NCI-H1092 (cell line): ENCODE data around the gene INTS7.
A peak's percentile ranks its signal among the peaks of the same experiment; 100 is the strongest.
"Not testable (repeated sequence)": the region's sequence is repeated elsewhere in the genome, so short reads cannot be mapped to it uniquely, and the experiment has no call there.

ENCODE experiments used
- DNase-seq: peaks from one replicate; lab custom pipeline; 2025; lab: John Stamatoyannopoulos, UW

INTS7 gene

GRCh38 chr1:211985556-211986264, 49.6 kb downstream of the INTS7 start:
- DNase-seq, result no peak

DNA sequence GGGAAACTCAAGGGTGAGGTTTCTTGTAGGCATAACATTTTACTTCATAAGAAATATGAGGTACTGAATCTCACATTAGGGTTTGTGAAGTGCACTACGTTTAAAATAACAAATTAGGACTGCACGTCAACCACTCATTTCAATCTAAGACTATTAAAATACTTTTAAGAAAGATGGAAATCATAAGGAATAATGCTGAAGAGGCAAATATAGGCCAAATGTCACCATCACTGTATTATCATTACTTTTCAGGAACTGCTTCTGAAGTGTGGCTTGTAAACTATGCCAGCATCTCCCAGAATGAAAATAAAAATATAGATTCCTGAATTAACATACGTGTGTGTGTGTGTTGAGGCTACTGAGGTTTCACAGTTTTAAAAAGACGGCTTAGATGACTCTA, 56.8 kb downstream of the INTS7 start:
- no peak for DNase-seq

- DNase-seq, result no peak
These were observed 60.0 kb downstream of the INTS7 start for GRCh38 chr1:211975152-211975941.

DNA sequence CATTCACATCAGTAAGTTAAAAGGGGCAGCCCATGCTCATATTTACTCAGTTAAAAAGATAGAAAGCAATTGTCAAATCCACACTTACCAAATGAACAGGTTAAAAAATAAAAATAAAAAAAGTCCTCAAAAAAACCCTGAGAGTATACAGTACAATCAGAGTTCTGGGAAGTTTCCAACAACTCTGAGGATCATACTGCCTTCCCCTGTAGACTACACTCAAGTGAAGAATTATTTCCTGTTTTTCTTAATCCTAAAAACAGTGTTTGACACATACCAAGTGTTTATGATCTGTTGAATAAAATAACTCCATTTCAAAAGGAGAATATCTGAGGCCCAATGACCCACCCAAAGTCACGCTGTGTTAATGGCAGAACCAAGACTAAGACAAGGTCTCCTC, 61.8 kb downstream of the INTS7 start:
- DNase-seq, result no peak

DNA sequence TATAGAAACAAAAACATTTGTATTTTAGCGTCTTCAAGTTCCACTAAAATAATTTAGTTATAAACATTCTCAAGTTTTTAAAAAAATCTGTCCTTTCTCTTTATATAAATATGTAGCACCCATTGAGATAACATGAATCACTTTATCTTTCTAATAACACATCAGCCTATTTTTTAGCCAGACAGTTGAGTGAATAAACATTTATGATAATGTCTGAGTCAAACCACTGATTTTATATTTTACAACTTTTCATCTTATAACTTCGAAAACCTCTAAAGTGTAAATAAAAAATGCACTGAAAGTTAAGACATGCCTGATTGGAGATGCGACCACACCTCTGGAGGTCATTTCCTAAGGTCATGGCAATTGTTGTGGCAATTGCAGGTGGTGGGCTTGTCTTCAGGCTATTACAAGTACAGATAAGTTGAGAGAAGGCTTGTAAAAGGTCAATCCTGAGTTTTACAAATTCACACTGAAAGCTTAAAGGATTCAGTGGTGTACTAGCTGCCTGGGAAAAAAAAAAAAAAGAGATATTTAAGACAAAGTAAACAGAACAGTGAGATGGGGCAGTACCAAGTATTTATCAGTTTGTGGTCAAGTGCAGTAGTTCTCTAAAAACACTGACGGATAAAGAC, 67.0 kb downstream of the INTS7 start:
- DNase-seq, result no peak

DNA sequence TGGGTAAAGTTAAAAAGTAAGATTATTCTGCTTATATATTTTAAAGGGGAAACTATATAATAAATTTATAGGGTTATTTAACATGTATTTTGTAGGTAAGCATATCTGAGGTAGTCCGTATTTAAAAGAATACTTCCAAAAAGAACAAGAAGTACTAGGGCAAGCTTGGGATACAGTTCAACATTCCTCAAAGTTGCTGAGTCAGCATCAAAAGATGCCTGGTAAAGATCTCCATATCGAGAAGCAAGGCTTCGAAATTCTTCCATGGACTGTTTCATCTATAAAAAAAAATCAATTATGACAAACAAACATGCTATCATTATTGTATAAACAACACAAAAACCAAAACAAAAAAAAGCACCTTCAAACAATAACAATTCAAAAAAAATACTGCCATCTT, 67.7 kb downstream of the INTS7 start:
- no peak for DNase-seq

DNA sequence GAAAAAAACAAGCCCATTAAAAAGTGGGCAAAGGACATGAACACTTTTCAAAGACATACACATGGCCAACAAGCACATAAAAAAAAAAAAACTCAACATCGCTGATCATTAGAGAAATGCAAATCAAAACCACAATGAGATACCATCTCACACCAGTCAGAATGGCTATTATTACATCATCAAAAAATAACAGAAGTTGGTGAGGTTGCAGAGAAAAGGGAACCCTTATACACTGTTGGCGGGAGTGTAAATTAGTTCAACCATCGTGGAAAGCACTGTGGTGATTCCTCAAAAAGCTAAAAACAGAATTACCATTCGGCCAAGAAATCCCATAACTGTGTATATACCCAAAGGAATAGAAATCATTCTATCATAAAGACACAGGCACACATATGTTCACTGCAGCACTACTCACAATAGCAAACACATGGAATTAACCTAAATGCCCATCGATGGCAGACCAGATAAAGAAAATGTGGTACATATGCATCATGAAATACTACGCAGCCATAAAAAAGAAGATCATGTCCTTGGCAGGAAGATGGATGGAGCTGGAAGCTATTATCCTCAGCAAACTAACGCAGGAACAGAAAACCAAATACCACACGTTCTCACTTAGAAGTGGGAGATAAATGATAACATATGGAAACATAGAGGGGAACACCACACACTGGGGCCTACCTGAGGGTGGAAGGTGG, 70.1 kb downstream of the INTS7 start:
- no peak for DNase-seq

- DNase-seq, result no peak
These were observed 75.7 kb downstream of the INTS7 start for GRCh38 chr1:211959680-211960079.

DNA sequence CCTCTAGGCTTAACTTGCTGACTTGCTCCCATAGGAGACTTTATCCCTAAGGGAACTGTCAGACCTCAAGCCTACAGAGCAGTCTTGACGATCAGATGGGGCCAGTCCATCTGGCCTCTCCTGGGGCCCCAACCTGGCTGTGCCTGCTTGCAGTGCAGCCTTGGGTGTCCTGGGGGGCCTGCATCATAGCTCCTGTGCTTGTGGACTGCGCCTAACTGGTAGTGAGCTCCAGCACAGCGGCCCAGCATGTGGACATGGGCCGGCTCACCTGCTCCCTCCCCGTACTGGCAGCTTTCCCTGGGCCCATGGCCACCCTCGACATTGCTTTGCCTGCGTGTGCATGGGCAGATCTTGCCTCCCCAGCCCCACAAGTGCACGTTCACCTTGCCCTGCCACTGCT, 76.1 kb downstream of the INTS7 start:
- no peak for DNase-seq

GRCh38 chr1:211954028-211954427, 81.3 kb downstream of the INTS7 start:
- not testable (repeated sequence) for DNase-seq

- DNase-seq, result not testable (repeated sequence)
These were observed 81.8 kb downstream of the INTS7 start for GRCh38 chr1:211953543-211953942.

DNA sequence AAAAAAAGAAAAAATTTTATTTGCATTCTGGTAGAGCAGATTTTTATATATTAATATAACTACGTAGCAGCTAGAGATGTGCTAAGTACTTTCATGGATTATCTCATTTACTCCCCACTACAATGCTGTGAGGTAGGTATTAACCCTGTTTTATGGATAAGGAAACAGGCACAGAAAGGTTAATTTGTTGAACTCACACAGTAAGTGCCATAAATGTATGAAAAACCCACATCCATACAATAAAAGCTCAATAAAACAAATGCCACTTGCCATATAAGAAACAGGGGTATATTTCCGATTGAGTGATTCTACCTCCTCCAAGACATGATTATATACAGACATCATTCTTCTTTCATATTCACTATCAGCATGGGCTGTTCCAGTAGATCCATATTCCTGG, 83.1 kb downstream of the INTS7 start:
- DNase-seq, result no peak

DNA sequence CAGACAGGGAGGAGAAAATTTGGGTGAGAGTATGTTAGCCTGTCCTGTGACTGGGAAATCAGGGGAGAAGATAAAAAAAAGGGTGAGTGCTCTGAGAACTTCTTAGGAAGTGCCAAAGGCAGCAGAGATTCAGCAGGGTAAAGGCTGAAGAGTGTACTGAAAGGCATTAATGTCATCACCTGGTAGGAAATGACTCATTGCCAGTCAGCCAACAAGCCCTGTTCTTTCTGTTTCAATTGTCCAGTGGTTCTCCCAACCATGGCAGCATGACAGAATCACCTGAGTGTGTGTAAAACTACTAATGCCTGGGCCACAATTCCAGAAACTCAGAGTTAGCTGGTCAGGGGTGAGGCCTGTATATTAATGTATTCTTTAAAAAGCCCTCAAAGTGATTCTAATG, 83.5 kb downstream of the INTS7 start:
- DNase-seq, result no peak

DNA sequence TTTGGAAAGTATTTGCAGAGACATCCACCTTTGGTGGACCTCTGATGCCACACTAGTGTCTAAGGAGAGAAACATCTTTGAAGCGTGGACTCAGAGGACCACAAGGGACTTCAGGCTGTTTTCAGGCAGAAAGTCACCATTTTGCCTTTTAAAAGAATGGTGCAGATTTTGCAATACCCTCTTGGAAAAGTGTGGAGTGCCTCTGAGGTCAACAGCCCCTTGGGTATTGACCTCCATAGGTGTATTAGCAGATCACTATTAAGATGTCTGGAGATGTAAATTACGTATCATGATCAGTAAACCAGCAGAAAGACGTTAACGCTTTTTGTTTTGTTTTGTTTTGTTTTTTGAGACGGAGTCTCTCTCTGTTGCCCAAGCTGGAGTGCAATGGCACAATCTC, 87.0 kb downstream of the INTS7 start:
- no peak for DNase-seq

GRCh38 chr1:211947396-211948295, 87.7 kb downstream of the INTS7 start:
- DNase-seq, result peak; percentile 78

DNA sequence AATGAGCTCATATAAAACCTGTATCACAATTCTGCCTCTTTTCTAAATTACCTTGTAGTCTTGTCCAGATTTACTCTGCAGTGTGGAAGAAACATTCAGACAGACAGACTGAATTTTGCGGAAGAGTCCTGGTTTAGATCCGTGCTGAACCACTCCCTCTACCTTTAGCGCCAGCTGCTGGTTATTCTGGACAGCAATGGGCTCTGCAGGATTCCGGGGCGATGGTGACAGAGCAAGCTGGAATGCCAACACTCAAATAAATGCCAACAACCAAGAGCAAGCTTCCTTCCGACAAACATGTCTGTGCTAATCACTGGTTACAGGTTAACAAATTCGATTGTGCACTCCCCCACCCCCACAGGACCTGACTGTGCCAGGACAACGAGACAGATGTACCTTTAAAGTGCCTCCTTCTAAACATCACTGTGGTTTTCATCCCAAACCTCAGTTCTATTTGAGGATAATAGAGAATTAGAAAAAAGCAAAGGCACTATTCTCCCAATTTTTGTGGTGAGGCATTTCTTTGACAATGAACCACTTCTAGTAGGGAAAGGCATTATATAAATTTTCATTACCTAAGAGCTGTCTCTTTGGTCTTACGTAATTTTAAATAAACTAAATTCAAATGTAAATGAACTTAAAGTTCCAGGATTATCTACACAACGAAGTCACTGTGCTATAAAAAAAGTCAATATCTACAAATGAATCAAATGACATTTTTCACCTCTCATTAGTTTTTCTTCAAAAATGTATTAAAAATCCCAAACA, 90.4 kb downstream of the INTS7 start:
- no peak for DNase-seq

GRCh38 chr1:211942583-211942982, 92.8 kb downstream of the INTS7 start:
- no peak for DNase-seq

GRCh38 chr1:211939876-211940468, 95.4 kb downstream of the INTS7 start:
- no peak for DNase-seq

- DNase-seq, result no peak
These were observed 96.8 kb downstream of the INTS7 start for GRCh38 chr1:211938561-211938997.

- not testable (repeated sequence) for DNase-seq
These were observed 97.9 kb downstream of the INTS7 start for GRCh38 chr1:211937422-211937821.
